Small intestine (tissue), 7 donors: ENCODE results near the gene CPNE6. TPM values are rescaled to one million over a fixed set of nuclear protein-coding genes. Genes with fewer than 3 reads are reported as not detected.
A peak's percentile ranks its signal among the peaks of the same experiment; 100 is the strongest.
"Not testable (repeated sequence)": the region's sequence is repeated elsewhere in the genome, so short reads cannot be mapped to it uniquely, and the experiment has no call there.

Source experiments
- DNase-seq, 2 donors: peaks; one replicate each; pipeline versions ENCODE4 v3.0.0 to v3.0.0-alpha.2; 2013
- FAIRE-seq: peaks from 2 replicates; lab custom pipeline; 2012; peaks lifted over from hg19 to GRCh38; lab: Jason Lieb, UNC
- H3K27ac ChIP-seq, 3 donors: one replicate each; pipeline ENCODE4 v1.5.1; 2013; ENCODE audit warnings: low read length in 2 of 3, mild to moderate bottlenecking in 2 of 3, control low read depth in 1 of 3, inconsistent platforms in 1 of 3, low read depth in 1 of 3, moderate library complexity in 1 of 3
- H3K27me3 ChIP-seq, 3 donors: one replicate each; pipeline ENCODE4 v1.6.1; 2013; ENCODE audit warnings: low read length in 3 of 3, inconsistent platforms in 1 of 3; ENCODE audit not compliant: control insufficient read depth in 3 of 3, insufficient read depth in 3 of 3
- H3K36me3 ChIP-seq, 3 donors: one replicate each; pipeline ENCODE4 v1.6.1; 2013; ENCODE audit warnings: low read length in 3 of 3, inconsistent platforms in 1 of 3, low read depth in 1 of 3, mild to moderate bottlenecking in 1 of 3, moderate library complexity in 1 of 3; ENCODE audit not compliant: control insufficient read depth in 3 of 3, insufficient read depth in 2 of 3
- H3K4me1 ChIP-seq, 3 donors: one replicate each; pipeline ENCODE4 v1.6.1; 2013; ENCODE audit warnings: low read length in 2 of 3, inconsistent platforms in 1 of 3, low read depth in 1 of 3, mild to moderate bottlenecking in 1 of 3, moderate library complexity in 1 of 3; ENCODE audit not compliant: control insufficient read depth in 3 of 3, insufficient read depth in 2 of 3
- H3K4me3 ChIP-seq, 3 donors: one replicate each; pipeline ENCODE4 v1.5.1; 2013; ENCODE audit warnings: low read length in 3 of 3, control low read depth in 1 of 3, inconsistent platforms in 1 of 3, low read depth in 1 of 3, mild to moderate bottlenecking in 1 of 3, moderate library complexity in 1 of 3
- H3K9me3 ChIP-seq, 2 donors: one replicate each; pipeline ENCODE4 v1.6.1; 2013; ENCODE audit warnings: low read depth in 1 of 2, low read length in 1 of 2; ENCODE audit not compliant: control insufficient read depth in 2 of 2, insufficient read depth in 1 of 2
- WGBS, 3 donors: extraction: QIAGEN DNeasy Blood & Tissue Kit; methylation state at CpG; one replicate each; pipeline ENCODE4 v1.1.7; 2013; 5-methylcytosine and 5-hydroxymethylcytosine counted together
- polyA plus RNA-seq, 4 donors: library from polyadenylated mRNA; stranded (reverse) in 3 of 4; unstranded in 1 of 4; fragments of 200-250 nt in 3 of 4; fragments of 120-200 nt in 1 of 4; gene quantifications; one replicate each; pipeline versions ENCODE4 v1.2.1 to v1.2.3, GENCODE V29; 2013
- donor health status: healthy with polysubstance abuse.
- donor health status: control.
- donor health status: control.
- donor health status: Bipolar disorder and iron deficiency.
- donor health status: healthy.

CPNE6 gene
- polyA plus RNA-seq, 4 donors, result 0.03 to 10.7 (median 4.2) TPM

GRCh38 chr14:24098229-24098926, 27.0 kb downstream of the CPNE6 start:
- WGBS, 3 donors, result 89 to 95% (median 91%) methylated on average over 16 of the region's 16 CpGs
- Histone ChIP-seq H3K4me3 (no peak overlapping the region), H3K4me1 (peaks cover 2 to 35% (median 5%) of the 10 kb centered on the region in 3 donors), H3K9me3 (no peaks in the 10 kb centered on the region), H3K27ac (no peak overlapping the region), H3K36me3 (peaks cover 9 to 81% (median 26%) of the 10 kb centered on the region in 3 donors), H3K27me3 (no peaks in the 10 kb centered on the region)
- no peak for FAIRE-seq
- DNase-seq, result no peak

GRCh38 chr14:24098927-24099813, 27.8 kb downstream of the CPNE6 start:
- Histone ChIP-seq H3K4me1 (peaks cover 0 to 31% (median 2%) of the 10 kb centered on the region in 3 donors), H3K27ac (peak overlapping the region in 1 of 3 donors; percentile 49), H3K27me3 (no peaks in the 10 kb centered on the region), H3K9me3 (no peaks in the 10 kb centered on the region), H3K36me3 (peaks cover 9 to 87% (median 27%) of the 10 kb centered on the region in 3 donors), H3K4me3 (no peak overlapping the region)
- FAIRE-seq (no peak), DNase-seq (peak in 1 of 2 donors; percentile 56)
- 41 to 78% (median 51%) methylated on average over 16 to 17 of the region's 17 CpGs for WGBS, 3 donors

GRCh38 chr14:24100197-24100981, 29.0 kb downstream of the CPNE6 start:
- DNase-seq, result no peak
- H3K4me3 ChIP-seq, result no peak overlapping the region
- FAIRE-seq, result no peak
- H3K36me3 ChIP-seq, result peaks cover 9 to 91% (median 27%) of the 10 kb centered on the region in 3 donors
- WGBS, 3 donors, result 61 to 82% (median 63%) methylated on average over 4 of the region's 4 CpGs
- H3K4me1 ChIP-seq, result peaks cover 0 to 26% (median 2%) of the 10 kb centered on the region in 3 donors
- peaks cover 0 to 3% of the 10 kb centered on the region in 2 donors for H3K9me3 ChIP-seq
- no peak overlapping the region for H3K27ac ChIP-seq
- H3K27me3 ChIP-seq, result no peaks in the 10 kb centered on the region

GRCh38 chr14:24100982-24101494, 29.7 kb downstream of the CPNE6 start:
- FAIRE-seq, result no peak
- DNase-seq, result no peak

GRCh38 chr14:24102357-24103048, 31.1 kb downstream of the CPNE6 start:
- Histone ChIP-seq H3K4me3 (no peak overlapping the region), H3K4me1 (peaks cover 0 to 14% (median 2%) of the 10 kb centered on the region in 3 donors), H3K9me3 (peaks cover 0 to 3% of the 10 kb centered on the region in 2 donors), H3K36me3 (peaks cover 9 to 72% (median 23%) of the 10 kb centered on the region in 3 donors), H3K27ac (no peak overlapping the region), H3K27me3 (no peaks in the 10 kb centered on the region)
- FAIRE-seq (no peak), DNase-seq (no peak)
- WGBS, 3 donors, result 92 to 97% (median 93%) methylated on average over 7 of the region's 7 CpGs

More at GRCh38 chr14:24100982-24101494, 29.7 kb downstream of the CPNE6 start:
- Histone ChIP-seq H3K4me3 (no peak overlapping the region), H3K27me3 (no peaks in the 10 kb centered on the region), H3K4me1 (peaks cover 0 to 21% (median 2%) of the 10 kb centered on the region in 3 donors), H3K9me3 (peaks cover 0 to 3% of the 10 kb centered on the region in 2 donors), H3K36me3 (peaks cover 9 to 87% (median 27%) of the 10 kb centered on the region in 3 donors), H3K27ac (no peak overlapping the region)
- 83 to 94% (median 88%) methylated on average over 3 of the region's 3 CpGs for WGBS, 3 donors

- Histone ChIP-seq H3K27ac (no peak overlapping the region), H3K4me1 (peaks cover 0 to 11% (median 0%) of the 10 kb centered on the region in 3 donors), H3K27me3 (no peaks in the 10 kb centered on the region), H3K9me3 (peaks cover 0 to 3% of the 10 kb centered on the region in 2 donors), H3K36me3 (peaks cover 9 to 63% (median 20%) of the 10 kb centered on the region in 3 donors), H3K4me3 (no peak overlapping the region)
- FAIRE-seq, result no peak
- WGBS, 3 donors, result 92 to 95% (median 95%) methylated on average over 13 of the region's 13 CpGs
- no peak for DNase-seq
These were observed 32.1 kb downstream of the CPNE6 start for GRCh38 chr14:24103451-24103850.

- not testable (repeated sequence) for H3K9me3 ChIP-seq, FAIRE-seq, H3K27me3 ChIP-seq, H3K4me3 ChIP-seq, DNase-seq
- whole genome bisulfite sequencing, 3 donors, result 90 to 93% (median 93%) methylated on average over 8 of the region's 8 CpGs
- Histone ChIP-seq H3K4me1 (peaks cover 0 to 13% (median 0%) of the 10 kb centered on the region in 3 donors), H3K36me3 (peaks cover 4 to 41% (median 9%) of the 10 kb centered on the region in 3 donors), H3K27ac (peak overlapping the region in 1 of 3 donors; percentile 14)
These were observed 34.4 kb downstream of the CPNE6 start for GRCh38 chr14:24105609-24106239.
